Loucy (cell line): ENCODE measurements around the gene CNTN3.

ENCODE experiments used
- EZH2phosphoT487 ChIP-seq: fragments of 200-600 bp; IDR thresholded peaks from 2 replicates; pipeline ENCODE4 v1.6.1; 2018; ENCODE audit warnings: antibody characterized with exemption, mild to moderate bottlenecking, moderate library complexity, borderline replicate concordance
- TF ChIP-seq, protein P1 (sequence below): fragments of 200-600 bp; sonication (generic); conservative IDR thresholded peaks from 2 replicates; pipeline ENCODE4 v1.5.1; 2014; ENCODE audit warnings: mild to moderate bottlenecking, antibody characterized with exemption, low read length

- TF ChIP-seq, protein P1, sequence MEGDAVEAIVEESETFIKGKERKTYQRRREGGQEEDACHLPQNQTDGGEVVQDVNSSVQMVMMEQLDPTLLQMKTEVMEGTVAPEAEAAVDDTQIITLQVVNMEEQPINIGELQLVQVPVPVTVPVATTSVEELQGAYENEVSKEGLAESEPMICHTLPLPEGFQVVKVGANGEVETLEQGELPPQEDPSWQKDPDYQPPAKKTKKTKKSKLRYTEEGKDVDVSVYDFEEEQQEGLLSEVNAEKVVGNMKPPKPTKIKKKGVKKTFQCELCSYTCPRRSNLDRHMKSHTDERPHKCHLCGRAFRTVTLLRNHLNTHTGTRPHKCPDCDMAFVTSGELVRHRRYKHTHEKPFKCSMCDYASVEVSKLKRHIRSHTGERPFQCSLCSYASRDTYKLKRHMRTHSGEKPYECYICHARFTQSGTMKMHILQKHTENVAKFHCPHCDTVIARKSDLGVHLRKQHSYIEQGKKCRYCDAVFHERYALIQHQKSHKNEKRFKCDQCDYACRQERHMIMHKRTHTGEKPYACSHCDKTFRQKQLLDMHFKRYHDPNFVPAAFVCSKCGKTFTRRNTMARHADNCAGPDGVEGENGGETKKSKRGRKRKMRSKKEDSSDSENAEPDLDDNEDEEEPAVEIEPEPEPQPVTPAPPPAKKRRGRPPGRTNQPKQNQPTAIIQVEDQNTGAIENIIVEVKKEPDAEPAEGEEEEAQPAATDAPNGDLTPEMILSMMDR: no peak
- TF ChIP-seq EZH2phosphoT487: no peak
These were observed 12.7 kb downstream of the CNTN3 start for GRCh38 chr3:74601793-74602192.
